GM10266 (cell line): Measurements from ENCODE around the gene MAP3K3.

Source experiments
- DNase-seq: peaks from one replicate; pipeline ENCODE4 v3.0.0; 2012; ENCODE audit errors: extremely low spot score
- TF ChIP-seq, protein P1 (sequence below): IDR thresholded peaks from 2 replicates; pipeline ENCODE4 v1.5.1; 2012; ENCODE audit warnings: mild to moderate bottlenecking, low read depth; ENCODE audit not compliant: control insufficient read depth, insufficient read depth; ENCODE audit errors: missing control alignments

Gene MAP3K3

DNA sequence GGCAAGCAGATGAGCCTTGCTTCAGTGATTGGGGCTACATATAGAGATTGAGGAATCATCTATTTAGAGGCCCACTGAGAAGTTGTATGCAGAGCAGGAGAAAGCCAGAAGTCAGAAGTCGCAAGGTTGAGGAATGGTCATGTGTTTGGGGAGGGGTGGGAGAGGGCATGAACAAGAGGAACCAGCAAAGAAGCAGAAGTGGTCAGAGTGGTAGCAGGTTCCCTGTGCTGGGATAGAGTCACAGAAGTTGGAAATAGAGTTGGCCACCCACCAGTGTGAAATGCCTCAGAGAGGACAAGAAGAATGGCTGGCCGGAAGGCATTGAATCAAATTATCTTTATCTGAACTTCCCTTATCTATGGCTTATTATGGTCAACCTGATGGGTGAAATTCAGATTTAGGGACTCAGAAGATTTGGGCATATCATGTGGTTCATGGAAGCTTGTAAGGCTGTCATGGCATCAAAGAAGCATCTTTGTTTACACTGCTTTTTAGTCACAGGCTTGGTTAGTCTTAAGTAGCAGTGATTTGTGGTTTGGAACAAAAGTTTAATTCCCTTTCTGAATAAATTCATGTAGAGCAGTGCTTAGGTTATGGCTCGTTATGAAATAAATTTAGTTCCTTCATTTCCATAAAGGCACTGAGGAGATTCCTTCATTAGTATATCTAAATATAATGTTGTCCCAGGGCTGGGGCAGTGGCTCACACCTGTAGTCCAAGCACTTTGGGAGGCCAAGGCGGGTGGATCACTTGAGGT is 19.7 kb downstream of the MAP3K3 start:
- no peak for DNase-seq
- TF ChIP-seq, protein P1, sequence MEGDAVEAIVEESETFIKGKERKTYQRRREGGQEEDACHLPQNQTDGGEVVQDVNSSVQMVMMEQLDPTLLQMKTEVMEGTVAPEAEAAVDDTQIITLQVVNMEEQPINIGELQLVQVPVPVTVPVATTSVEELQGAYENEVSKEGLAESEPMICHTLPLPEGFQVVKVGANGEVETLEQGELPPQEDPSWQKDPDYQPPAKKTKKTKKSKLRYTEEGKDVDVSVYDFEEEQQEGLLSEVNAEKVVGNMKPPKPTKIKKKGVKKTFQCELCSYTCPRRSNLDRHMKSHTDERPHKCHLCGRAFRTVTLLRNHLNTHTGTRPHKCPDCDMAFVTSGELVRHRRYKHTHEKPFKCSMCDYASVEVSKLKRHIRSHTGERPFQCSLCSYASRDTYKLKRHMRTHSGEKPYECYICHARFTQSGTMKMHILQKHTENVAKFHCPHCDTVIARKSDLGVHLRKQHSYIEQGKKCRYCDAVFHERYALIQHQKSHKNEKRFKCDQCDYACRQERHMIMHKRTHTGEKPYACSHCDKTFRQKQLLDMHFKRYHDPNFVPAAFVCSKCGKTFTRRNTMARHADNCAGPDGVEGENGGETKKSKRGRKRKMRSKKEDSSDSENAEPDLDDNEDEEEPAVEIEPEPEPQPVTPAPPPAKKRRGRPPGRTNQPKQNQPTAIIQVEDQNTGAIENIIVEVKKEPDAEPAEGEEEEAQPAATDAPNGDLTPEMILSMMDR, result no peak

DNA sequence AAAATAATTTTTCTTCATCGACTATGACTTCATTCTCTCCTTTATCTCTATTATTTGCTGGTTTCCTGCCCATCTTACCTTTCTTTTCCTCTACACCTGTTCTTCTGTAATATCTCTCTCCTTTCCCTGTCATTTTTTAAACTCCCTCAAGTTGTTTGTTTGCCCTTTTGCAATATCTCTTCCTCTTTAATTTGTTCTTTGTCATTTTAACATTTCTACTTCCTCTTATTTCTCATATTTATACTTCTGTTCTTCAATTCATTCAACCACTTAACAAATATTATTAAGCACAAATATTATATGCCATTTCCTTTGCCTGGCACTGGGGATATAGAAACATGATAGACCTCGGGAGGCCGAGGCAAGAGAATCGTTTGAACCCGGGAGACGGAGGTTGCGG is 22.6 kb downstream of the MAP3K3 start:
- TF ChIP-seq, protein P1, result no peak
- no peak for DNase-seq

DNA sequence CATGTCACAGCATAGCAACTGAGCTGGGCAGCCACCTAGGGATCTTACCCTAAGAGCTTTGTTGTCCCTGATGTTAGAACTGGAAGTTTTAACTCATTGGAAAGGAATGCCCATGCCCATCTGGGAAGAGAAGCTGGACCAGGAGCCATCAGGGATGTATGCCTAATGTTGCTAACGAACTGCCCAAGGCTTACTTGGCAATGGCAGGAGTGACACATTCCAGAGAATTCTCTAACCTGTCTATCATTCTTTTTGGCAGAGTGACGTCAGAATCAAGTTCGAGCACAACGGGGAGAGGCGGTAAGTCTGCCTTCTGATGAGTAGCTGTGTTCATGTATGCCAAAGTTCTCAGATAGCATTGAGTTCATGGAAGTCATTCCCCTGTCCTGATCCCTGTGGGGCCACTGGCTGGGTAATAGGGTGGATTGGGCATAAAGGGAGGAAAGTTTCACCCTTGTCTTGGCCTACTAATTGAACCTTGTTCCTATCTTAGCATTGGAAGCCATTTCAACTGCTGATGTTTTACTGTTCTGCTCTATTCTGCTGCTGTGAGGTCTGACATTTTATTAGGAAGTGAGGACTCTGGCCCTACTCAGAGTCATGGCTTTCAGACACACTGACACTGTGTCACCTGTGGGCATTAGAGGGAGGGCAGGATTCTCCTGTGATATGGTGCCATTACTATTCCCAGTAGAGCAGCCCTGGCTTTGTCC is 23.7 kb downstream of the MAP3K3 start:
- TF ChIP-seq, protein P1, result no peak
- no peak for DNase-seq

DNA sequence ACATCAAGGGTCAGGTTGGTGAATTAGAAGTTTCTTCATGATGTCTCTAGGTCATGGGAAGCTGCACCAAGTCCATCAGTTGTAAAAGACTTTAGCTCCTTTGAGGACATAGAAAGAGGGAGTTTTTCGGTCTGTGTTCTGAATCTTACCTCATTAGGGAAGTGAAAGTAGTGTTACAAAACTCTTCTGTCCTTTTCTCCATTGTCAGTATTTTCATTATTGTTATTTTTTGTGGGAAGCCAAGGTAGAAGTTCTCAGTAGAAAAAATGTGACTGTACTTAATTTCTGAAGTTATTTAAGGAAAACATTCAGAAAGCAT is 24.2 kb downstream of the MAP3K3 start:
- peak; percentile 57 for DNase-seq
- TF ChIP-seq, protein P1, result no peak

DNA sequence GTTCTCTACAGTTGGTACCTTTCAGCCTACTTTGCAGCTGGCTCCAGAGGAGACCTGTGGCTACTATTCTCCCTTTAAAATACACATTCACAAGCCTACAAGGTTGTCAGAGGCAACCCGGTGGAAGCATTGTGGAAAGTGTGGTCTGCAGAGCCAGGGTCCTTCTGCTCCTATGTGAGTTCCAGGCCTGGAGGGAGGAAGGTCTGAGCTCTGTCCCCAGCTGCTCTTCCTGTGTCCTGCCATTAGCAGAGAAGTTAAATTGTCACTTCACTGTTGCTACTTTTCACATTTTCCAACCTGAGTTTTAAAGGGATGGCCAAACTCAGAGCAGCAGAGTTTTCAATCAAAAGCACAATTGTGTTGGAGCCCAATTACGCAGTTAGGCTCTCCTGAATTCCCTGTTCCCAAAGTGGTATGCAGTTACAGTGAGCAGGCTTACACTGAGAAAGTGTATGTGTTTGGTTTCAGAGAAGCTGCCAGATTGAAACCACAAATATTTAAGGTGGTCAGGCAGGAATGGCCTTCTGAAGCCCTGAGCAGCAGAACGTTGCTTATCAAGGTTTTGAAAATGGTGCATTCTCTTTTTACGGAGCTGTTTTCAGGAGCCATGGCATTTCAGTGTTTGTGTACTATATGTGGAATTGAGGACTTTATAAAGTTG is 25.0 kb downstream of the MAP3K3 start:
- no peak for DNase-seq
- TF ChIP-seq, protein P1, result no peak

DNA sequence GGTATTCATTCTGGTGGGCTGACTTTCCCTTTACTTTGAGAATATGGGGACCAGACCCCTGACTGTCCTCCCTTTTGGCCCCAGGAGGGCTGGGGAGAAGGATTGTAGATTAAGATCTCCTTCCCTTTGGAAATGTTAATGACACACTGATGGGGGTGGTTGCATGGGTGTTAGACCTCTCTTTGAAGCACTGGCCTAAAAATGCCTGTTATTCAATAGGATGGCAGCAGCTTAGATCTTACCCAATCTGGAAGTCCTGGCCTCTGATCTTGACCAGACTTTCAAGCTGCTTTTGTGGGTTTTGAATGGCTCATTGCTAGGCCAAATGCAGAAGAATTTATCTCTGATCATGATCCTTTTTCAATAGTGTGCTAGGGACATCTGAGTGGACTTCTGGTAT is 25.7 kb downstream of the MAP3K3 start:
- no peak for DNase-seq
- TF ChIP-seq, protein P1, result no peak

DNA sequence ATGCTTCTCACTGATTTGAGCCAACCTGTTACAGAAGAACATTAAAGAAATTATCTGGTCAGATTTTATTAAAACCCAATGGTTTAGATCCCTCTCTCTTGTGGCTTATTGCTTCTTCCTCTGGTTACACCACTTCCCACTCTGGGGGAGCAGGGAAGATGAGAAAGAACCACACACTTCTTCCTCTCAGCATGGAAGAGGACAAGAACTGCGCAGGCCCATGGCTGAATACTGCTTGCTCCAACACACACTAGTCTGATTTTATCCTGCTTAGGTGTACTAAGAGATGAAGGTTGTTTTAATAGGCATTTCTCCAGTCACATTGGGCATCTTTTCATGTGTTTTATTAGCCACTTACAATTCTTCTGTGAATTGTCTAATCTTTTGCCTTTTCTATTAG is 27.6 kb downstream of the MAP3K3 start:
- TF ChIP-seq, protein P1, result no peak
- DNase-seq, result no peak
